HG02798 (cell line): ENCODE measurements around the gene ZNF638.

Experiments
- ATAC-seq: cut with Tn5 transposase; IDR thresholded peaks from one replicate; pipeline ENCODE4 v1.9.1; 2021; ENCODE audit warnings: mild to moderate bottlenecking; ENCODE audit not compliant: unreplicated experiment, poor library complexity

ZNF638 gene

DNA sequence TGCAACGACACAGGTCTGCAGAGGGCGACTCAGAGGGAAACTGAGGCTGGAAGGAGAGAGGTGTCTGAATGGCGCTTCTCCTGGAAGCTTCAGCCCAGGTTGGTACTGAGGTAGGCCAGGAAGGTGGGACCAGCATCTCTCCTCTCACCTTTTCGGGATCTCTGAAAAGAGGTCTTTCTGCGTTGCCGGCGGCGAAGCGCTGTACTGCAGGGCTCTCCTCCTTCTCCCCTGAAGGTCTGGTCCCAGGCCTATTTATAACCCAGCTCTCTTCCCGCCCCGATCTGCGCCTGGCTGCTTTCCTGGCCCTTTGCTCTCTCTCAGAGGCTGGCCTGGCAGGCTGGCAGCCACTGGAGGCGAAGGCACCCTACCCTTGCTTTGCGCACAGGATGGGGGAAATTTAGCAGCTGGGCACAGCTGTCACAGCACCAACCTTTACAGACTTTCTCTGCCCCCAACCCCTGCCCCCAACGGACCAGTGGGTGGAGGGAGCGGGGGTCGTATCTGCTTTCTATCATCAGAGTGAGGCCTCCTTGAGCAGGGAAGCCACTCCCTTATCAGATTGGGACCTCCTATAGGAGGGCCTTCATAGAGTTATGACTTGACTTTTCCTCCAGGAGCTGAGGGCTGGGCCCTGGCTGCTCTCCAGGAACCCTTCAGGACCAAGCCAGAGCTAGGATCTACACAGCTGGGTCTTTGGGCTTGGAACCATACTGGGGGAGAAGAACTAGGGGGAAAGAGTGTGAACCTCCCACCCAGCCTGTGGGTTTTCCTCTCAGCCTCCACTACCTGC lies 122.8 kb downstream of the ZNF638 start:
- ATAC-seq: no peak

DNA sequence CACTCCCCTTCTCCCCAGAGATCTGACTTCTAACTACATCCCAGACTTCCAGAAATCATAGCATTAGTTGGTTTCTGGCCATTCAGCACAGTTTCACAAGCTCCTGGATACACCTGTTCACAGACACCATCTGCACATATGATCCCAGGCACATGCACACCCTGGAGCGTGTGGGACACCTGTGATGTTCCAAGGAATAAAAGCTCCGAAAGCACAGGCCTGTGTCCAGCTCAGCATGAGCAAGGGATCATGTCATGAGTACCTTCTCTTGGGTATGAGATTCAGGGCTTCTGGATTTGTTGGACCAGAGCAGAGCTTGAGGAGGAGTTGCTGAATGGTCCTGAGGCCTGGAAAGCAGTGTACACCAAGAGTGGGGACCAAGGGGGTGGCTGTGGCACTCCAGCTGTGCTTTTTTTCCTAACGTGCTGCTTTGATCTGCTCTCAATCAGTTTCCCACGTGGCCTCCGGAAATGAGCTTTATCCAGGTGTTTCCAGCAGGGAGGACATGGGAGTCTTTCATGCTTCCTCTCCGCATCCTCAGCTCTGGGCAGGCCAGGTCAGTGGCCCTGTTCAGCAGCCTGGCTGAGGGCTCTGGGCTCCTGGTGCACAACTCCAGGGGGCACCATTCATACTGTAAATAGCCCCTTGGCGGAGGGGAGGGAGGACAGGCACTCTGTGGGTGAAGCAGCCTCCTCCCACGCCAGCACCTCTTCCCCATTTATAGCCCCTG lies 123.6 kb downstream of the ZNF638 start:
- ATAC-seq: no peak

DNA sequence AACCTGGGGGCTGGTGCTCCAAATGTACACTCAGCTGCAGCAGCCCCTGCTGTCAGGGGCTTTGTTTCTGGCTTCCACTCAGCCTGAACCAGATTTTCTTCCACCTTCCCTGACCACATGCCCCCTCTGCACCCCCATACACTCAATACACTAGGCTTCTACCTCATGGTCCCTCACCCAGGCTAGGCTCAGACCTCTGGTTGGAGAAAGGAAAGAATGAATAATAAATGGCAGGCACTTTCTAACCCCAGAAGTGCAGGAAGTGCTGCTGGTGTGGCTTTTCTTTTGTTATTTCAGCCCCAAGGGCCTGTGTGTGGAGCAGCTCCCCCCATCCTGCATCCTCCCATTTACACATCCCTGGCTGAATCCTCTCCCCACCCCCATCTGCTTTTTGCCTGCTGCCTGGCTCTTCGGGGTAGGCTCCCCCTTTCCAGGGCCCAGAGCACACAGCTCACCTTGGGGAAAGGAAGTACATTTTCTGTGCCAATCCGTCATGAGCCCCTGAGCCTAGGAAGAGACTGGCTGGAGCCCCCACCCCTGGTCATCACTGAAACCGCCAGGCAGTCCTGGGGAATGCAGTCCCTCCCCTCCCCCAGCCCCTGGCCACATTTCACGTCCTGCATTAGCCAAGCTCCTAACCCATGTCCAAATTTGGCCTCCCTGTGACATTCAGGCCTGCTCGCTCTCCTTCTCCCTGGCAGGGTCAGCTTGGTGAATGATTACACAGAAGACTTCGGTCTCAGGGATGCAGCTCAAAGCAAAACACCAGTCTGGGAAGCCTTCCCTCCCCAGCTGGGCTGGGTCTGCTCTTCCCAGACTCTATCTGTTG lies 124.4 kb downstream of the ZNF638 start:
- no peak for ATAC-seq

DNA sequence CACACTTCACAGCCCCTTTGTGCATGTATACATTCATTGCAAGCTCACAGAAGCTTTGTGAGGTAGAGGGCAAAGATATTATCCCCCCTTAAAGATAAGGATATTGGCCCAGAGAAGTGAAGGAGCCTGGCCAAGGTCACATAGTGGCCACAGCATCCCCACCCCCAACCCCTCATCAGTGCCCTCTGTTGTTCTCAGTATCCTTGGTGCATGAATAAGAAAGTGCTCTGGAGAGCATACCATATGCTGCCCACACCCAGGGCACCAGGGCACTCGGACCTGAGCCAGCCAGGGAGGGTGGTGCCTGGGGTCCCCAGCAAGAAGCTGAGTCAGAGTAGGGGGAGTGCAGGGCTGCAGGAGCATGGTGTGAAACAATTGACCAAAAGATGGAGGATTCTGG lies 125.0 kb downstream of the ZNF638 start:
- ATAC-seq: no peak

DNA sequence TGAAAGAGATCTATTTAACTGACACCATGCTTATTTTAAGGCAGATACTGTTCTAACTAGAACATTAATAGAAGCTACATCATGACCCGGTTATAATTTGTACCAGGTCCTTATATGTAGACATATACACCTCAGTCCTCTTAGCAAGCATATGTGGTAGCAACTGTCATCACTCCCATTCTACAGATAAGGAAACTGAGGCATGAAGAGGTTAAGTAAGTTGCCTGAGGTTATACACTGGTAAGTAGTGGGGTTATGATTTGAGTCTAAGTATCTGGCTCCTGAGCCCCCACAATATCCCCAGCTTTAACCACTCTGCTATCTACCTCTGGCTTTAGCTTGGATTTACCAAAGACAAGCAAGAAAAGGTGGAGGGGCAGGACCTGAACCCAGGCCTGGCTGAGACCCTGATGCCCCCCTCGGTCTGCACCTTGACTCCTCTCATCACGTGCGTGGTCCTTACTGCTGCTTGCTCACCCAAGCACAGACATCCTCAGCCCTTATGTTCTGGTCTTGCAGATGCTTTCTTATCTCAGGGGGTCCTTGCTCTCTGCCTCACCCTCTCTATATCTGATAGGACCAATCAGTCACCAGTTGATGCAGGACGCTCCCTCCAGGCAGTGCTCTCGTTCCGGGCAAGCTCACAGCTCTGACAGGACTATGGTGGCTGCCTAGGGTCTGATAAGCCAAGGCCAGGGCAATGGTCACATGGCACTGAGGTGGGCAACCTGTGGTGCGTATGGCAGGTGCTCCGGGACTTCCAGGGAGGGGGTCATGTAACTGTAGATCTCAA lies 125.7 kb downstream of the ZNF638 start:
- ATAC-seq: no peak

DNA sequence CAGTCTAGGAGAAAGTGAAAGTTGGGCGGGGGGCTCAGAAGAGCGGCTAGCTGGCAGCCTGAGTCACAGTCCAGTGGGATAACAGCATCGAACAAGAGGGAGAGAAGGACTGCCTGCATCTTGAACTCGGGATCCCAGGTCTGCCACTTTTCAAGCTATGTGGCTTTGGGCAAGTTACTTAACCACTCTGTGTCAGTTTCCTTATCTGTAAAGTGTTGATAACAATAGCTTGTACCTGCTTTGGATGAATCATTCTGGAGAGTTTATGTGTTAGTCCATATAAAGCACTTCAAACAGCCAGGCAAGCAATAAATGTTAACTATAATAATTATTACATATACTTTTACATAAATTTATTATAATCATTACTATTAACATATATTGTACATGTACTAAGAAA lies 126.3 kb downstream of the ZNF638 start:
- no peak for ATAC-seq

DNA sequence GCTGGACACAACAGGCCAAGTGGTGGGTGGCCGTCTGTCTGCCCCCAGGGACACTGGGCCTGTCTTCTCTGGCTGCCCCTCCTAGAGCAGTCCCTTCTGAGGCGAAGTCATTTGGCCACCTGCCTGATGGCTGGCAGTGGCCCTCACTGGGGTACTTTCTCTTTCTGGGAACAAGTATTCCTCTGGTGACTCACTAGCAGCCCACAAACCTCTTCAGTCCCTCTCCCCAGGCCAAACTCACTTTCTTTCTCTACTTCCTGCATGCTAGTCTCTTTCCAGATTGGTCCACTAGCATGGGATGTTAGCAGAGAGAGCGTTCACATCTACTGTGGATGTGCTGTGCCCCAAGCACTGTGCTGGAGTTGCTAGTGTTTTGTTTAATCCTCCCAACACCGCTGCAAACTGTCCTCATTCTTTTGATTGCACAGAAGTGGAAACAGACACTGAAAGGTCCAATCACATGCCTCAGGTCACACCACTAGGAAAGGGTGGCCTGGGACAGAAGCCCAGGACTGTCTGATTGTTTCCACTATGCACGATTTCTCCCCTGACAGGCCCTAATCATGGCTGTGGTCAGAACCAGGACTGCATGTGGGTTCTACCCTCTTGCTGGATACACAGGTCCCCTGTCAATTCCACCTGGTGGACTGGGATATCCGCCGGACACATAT lies 127.0 kb downstream of the ZNF638 start:
- ATAC-seq: no peak

DNA sequence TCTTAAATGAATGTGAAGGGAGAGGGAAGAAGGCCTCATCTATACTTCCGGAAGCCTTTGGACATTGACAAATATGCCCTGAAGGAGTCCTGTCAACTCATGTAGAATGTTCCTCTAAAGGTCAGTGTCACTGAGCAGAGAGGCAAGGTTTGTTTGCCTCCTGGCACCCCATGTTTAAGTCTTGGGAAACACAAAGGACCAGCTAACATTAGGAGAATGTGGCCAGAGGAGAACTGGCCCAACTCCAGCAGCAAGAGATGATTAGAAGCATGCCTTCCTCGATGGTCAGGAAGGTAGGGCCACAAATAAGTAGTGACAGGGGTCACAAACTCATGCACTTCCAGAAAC lies 127.5 kb downstream of the ZNF638 start:
- no peak for ATAC-seq

DNA sequence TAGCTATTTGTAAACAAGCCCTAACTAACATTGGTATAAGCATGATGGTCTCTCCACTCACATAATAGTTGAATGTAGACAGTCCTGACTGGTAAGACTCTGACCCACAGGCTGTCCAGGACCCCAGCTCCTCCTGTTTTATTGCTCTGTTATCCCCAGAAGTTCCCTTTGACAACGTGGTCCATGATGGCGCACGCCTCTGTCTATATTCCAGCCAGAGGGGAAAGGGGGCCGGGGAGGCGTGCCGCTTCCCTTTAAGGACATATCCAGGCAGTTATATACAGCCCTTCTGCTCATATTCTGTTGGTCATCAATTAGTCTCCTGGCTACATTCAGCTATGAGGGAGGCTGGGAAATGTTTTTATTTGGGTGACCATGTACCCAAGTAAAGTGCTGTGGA lies 128.5 kb downstream of the ZNF638 start:
- no peak for ATAC-seq

DNA sequence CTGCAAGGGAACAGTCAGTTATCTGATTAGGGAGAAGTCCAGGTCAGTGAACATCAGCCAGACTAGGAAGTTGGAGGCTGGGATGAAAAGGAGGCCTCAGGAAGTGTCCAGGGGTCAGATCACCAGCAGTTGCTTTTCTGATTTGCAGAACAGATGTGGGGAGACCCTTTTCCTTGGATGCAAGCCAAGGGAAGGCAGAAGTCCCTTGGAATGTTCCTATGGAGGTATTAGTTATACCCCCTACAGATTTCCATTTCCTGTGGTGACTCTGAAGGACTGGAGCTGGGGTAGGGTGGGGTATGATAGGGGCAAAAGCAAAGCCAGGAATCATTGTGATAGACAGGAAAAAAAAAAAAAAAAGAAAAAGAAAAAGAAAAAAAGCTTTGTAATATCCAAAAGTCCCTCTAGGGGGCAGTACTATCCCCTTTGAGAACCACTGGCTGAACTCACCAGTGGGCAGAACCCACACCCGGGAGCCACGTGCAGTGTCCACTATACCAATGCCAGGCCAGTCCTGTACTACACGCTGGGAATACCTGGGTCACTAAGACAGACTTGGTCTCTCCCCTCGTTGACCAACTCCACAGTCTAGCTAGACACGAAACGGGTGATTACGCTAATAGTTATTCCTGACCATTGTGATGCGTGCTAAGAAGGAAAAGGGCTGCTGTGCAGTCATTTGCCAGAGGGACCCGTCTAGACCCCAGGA lies 129.2 kb downstream of the ZNF638 start:
- no peak for ATAC-seq

DNA sequence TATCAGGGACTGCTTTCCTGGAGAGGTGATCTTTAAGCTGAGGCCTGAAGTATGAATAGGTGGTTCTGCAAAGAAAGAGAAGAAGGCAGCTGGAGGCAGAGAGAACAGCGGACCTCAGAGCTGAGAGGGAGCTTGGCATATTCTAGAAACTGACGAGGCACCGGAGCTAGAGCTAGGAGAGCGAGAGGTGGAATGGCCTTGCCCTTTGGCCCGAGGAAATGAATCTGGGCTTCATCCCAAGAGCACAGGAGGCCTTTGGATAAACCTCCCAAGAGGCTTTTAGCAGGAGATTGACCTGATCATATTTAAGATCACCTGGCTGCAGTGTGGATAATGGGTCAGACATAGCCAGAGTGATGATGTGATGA lies 129.7 kb downstream of the ZNF638 start:
- ATAC-seq: no peak

DNA sequence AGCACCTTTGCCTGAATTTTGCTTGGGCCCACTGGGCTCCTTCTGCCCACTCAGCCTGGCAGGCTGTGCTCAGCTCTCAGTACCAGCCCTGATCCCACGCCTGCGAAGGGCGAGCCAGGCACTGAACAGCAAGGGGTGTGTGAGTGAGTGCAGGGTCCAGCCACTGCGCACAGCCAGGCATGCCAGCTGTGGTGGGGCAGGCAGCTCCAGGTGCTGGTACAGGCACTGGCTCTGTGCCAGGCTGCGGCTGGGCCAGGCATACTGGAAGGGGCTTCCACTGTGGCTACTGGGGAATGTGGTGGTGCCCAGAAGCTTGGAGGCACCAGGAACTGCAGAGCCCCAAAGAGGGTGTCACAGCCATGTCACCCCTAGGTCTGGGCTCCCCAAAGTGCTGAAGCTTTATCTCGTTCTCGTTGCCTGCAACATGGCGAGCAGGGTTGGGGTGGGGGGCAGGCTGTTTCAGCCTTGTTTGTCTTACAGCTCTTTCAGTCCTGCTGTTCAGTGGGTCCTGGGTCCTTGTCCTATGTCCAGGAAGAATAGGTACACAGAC lies 130.5 kb downstream of the ZNF638 start:
- ATAC-seq: no peak

DNA sequence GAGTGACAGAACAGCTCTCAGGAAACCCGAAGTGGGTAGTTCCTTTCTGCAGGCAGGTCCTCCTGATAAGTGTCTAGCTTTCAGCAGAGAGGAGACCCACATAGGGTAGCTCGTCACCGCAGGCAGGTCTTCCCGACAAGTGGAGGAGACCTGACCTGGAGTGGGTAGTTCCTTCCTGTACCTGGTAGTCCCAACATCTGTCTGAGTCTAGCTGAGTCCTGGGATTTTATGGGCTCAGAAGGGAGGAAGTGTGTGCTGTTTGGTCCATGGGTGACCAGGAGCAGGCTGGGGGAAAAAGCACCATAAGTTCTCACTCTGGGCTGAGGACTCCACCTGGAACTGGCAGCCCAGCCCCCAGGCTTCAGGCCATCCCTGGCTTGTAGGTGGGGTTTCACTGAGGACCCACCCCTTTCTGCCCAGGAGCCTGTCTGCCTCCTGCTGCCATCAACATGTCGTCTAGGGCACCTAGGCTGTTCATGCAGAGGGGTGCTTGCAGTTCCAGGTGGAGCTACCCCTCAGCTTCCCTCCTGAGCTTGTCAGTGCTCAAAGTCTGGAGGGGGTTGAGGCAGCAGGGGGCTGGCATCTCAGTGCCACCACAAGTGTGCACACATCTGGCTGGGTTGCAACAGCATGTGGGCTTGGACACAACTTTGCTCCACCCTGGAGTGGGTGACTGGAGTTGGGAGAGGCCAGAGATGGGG lies 131.2 kb downstream of the ZNF638 start:
- ATAC-seq: no peak

DNA sequence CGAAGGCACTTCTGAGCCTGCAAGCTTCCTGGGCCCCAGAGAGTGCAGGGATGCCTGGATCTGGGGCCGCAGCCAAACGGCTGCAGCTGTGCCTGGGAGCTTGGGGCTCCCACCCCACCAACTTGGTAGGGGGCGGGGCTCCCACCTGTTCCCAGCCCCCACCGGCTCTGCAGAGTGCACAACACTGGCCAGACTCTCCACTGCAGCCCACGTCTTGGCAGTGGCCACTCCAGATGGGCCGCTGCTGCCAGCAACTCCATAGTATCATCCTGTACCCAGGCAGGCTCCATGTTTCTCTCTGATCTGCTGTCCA lies 131.7 kb downstream of the ZNF638 start:
- ATAC-seq: no peak

DNA sequence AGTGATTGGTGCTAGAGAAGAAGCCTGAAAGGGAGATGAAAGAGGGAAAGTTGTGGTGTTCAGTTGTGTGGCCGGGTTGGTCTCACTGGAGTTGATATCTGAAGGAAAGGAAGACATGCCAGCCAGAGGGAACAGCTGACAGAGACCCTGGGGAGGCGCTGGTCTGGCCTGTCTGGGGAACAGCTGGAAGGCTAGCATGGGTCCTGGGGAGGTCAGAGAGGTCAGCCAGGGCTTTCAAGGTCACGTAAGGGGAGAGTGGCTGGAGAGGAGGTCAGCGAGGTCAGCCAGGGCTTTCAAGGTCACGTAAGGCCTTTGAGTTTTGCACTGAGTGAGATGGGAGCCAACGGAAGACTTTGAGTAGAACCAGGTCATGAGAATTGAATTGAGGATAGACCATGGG lies 132.8 kb downstream of the ZNF638 start:
- ATAC-seq: no peak

DNA sequence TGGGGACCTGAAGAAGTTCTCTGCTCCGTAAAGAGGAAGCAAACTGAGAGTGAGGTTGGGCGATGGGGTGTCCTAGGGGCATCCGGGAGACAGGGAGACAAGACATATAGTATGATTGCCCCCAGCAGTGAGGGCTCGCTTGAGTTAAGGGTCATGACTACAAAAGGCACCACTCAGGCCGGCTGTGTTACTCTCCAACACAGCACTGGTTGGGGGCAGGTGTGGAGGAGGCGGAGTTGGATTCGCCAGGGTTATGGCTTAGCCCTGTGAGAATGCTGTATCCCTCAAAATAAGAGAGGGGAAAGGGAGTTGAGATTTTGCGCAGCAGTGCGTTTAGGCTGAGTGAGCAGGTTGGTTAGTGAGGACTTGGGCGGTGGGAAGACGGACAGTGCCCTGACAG lies 133.8 kb downstream of the ZNF638 start:
- ATAC-seq: no peak

DNA sequence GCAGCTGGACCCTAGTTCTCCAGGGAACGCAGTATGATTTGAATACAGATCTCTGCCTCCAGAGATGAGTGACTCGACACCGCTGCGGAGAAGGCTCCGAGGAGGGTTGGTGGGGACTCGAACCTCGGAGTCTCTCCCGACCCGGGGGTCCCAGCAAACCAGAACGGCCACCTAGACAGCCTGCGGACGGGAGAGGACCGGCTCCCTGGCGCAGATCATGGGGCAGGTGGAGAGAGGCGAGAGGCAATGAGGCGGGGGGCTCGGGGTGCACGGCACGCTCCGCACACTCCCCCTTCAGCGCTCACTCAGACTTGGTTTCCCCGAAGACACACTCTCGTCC lies 134.3 kb downstream of the ZNF638 start:
- no peak for ATAC-seq

DNA sequence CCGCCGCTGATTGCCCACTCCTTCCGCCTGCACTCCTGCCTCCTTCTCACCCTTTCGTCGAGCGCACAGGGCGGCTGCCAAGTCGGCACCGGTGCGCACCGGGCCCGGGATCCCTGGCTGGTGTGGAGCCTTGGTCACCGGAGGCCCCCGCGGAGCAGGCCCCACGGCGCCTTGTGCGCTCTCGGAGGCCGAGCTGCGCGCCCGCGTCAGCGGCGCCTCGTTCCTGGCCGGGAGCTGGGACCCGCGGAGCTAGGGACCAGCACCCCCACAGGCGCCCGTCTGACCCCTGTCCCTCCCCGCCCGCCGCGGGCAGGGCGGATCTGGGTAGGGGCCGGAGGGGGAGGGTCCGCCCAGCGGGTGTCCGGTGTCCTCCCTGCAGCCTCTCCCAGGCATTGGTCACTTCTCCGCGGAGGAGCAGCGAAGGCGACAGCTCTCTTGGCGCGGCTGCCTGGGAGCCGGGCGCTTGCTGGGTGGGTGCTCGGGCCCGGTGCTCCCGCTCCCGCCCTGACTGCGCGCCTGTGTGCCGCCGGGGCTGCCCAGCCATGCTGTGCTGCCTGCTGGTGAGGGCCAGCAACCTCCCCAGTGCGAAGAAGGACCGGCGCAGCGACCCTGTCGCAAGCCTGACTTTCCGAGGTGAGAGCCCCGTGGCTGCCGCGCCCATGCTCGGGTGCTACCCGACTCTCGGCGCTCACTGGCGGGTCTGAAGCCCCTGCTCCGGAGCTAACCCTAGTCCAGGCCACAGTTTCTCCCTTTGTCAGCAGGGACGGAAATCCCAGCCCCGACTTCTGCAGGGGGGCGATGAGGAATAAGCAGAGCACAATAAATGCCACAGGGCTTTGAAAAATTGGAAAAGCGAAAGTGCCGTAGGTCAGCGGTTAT lies 135.0 kb downstream of the ZNF638 start:
- no peak for ATAC-seq
